Activated CD4-positive, alpha-beta T cell treated with anti-CD3 and anti-CD28 coated beads for 1 hour (primary cell): ENCODE results near the gene DHPS.

Experiments
- DNase-seq: peaks from one replicate; pipeline ENCODE4 v3.0.0-alpha.2; 2020

The DHPS gene

GRCh38 chr19:12642506-12642905, 39.2 kb downstream of the DHPS start:
- no peak for DNase-seq

- DNase-seq: no peak
Measured at GRCh38 chr19:12641456-12641855, 40.2 kb downstream of the DHPS start.

- peak; percentile 74 for DNase-seq
Measured at GRCh38 chr19:12639901-12640613, 41.6 kb downstream of the DHPS start.

- no peak for DNase-seq
Measured at GRCh38 chr19:12638611-12639182, 43.0 kb downstream of the DHPS start.

DNA sequence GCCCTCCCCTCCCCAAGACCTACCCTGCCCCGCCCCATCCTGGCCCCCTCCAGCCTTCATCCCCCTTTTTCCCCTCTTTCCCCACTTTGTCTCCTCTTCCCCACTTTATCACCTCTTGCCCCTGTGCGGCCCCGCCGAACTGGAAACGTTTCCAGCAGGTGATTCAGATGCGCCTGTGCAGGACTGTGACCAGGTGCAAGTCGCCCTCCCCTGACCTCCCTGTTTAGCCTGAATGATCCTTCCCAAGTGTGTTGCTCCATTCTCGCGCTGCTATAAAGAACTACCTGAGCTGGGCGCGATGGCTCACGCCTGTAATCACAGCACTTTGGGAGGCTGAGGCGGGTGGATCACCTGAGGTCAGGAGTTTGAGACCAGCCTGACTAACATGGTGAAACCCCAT, 45.0 kb downstream of the DHPS start:
- DNase-seq: no peak

- DNase-seq: no peak
Measured at GRCh38 chr19:12629215-12629614, 52.5 kb downstream of the DHPS start.

DNA sequence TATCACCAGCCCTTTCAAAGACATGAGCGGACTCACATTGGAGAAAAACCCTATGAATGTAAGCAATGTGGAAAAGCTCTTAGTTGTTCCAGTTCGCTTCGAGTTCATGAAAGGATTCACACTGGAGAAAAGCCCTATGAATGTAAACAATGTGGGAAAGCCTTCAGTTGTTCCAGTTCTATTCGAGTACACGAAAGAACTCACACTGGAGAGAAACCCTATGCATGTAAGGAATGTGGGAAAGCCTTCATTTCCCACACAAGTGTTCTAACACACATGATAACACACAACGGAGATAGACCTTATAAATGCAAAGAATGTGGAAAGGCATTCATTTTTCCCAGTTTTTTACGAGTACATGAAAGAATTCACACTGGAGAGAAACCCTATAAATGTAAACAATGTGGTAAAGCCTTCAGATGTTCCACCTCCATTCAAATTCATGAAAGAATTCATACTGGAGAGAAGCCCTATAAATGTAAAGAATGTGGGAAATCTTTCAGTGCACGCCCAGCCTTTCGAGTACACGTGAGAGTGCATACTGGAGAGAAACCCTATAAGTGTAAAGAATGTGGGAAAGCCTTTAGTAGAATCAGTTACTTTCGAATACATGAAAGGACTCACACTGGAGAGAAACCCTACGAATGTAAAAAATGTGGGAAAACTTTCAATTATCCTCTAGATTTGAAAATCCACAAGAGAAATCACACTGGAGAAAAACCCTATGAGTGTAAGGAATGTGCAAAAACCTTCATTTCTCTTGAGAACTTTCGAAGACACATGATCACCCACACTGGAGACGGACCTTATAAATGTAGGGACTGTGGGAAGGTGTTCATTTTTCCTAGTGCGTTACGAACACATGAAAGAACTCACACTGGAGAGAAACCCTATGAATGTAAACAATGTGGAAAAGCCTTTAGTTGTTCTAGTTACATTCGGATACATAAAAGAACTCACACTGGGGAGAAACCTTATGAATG, 53.3 kb downstream of the DHPS start:
- no peak for DNase-seq

DNA sequence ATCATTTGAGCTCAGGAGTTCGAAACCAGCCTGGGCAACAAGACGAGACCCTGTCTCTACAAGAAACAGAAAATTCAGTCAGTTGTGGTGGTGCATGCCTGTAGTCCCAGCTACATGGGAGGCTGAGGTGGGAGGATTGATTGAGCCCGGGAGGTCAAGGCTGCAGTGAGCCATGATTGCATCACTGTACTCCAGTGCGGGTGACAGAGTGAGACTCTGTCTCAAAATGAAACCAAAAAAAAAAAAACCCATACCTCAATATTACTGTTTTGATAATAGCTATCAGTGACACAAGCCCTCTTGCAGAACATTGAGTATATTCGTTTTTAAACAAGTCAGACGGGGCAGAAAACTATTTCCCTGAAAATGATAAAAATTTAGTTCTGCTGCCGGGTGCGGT, 54.7 kb downstream of the DHPS start:
- DNase-seq: no peak
